Peyer's patch (tissue), 4 donors: ENCODE results near the gene ZAR1.

Source experiments
- CTCF ChIP-seq, 6 experiments: fragments of 450-650 bp in 4 of 6; fragments of 200-600 bp in 2 of 6; sonication (generic) in 1 of 6; IDR thresholded peaks; one replicate each; pipeline ENCODE4 v1.5.1; 2017 to 2019; ENCODE audit warnings: antibody characterized with exemption in 6 of 6, mild to moderate bottlenecking in 3 of 6, moderate library complexity in 1 of 6
- POLR2A ChIP-seq, 2 donors: fragments of 450-650 bp; IDR thresholded peaks; one replicate each; pipeline ENCODE4 v1.5.1; 2017; ENCODE audit warnings: antibody characterized with exemption in 2 of 2, mild to moderate bottlenecking in 2 of 2, moderate library complexity in 2 of 2

- no peak for TF ChIP-seq CTCF (IDR thresholded peaks at IDR 0.05)
- no peak for TF ChIP-seq POLR2A (IDR thresholded peaks at IDR 0.05)
Observed at GRCh38 chr4:48461000-48461399, 29.1 kb upstream of the ZAR1 start.
